ENCODE measurements around the gene SPACA9. TPM values are rescaled to one million over a fixed set of nuclear protein-coding genes. Genes with fewer than 3 reads are reported as not detected.

Gene SPACA9
- total RNA-seq, 2 donors from 2014 or later = 5.7 to 16.5 TPM

DNA sequence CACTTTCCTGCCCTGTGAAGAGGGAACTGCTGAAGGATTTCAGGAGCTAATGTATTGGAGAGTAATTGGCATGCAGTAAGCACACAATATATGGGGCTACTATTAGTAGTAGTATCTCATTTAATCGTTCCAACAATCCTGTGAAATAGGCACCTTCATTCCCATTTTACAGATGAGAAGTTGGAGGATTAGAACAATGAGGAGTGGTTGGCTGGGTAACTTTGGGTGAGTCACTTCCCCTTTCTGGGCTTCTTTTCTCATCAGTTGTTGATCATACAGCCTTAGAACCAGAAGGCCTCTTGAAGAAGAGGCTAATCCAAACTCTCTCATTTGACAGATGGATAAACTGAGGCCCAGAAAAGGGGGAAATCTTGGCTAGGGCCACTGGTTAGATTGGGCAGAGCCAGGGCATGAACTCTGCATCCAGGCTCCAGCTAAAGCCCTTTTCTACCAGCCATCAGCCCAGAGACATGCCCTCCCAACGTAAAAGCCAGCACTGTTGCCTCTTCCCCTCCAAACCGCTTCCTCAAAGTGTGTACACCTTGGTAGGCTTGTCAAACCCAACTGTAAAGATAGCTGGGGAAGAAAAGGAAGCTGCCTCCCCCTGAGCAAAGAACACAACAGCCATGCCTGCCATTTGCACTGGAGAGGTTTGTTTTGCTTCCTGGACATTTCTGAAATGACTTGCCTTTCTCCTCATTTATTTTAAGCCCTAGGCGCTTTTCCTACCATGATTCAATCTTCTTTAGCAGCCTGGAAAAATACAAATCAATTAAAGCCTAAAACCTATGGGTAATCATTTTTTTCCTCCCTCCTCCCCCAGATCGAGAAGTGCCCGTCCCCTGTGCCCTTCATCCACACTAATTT is 992 bp downstream of the SPACA9 start:
- Histone ChIP-seq H3K4me1 (replicated peaks) (no peaks in the 10 kb centered on the region), H3K4me3 (peak overlapping the region in 1 of 2 donors; percentile 87), H3K36me3 (no peaks in the 10 kb centered on the region), H3K9me3 (no peaks in the 10 kb centered on the region), H3K27ac (peak overlapping the region in 1 of 2 donors; percentile 80), H3K27me3 (replicated peaks; ENCODE audit: insufficient read depth) (no peaks in the 10 kb centered on the region)
- intact Hi-C loops (cut with DNase I) = loop anchor here (10.0 kb wide), 2 partner anchors 65 to 205 kb away; partner anchors contain the start of genes GTF3C4 and TSC1
- WGBS = 87% methylated on average over 6 of the region's 6 CpGs
- TF ChIP-seq POLR2AphosphoS5 (IDR thresholded peaks at IDR 0.05) = no peak
- TF ChIP-seq POLR2A (IDR thresholded peaks at IDR 0.05) = no peak
- TF ChIP-seq, protein P1, sequence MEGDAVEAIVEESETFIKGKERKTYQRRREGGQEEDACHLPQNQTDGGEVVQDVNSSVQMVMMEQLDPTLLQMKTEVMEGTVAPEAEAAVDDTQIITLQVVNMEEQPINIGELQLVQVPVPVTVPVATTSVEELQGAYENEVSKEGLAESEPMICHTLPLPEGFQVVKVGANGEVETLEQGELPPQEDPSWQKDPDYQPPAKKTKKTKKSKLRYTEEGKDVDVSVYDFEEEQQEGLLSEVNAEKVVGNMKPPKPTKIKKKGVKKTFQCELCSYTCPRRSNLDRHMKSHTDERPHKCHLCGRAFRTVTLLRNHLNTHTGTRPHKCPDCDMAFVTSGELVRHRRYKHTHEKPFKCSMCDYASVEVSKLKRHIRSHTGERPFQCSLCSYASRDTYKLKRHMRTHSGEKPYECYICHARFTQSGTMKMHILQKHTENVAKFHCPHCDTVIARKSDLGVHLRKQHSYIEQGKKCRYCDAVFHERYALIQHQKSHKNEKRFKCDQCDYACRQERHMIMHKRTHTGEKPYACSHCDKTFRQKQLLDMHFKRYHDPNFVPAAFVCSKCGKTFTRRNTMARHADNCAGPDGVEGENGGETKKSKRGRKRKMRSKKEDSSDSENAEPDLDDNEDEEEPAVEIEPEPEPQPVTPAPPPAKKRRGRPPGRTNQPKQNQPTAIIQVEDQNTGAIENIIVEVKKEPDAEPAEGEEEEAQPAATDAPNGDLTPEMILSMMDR (IDR thresholded peaks at IDR 0.05) = no peak
- no peak for DNase-seq (ENCODE audit: low spot score)

GRCh38 chr9:132880324-132880661 is 1.6 kb downstream of the SPACA9 start:
- no peak overlapping the region for H3K27ac ChIP-seq
- DNase-seq (ENCODE audit: low spot score) = no peak
- no peaks in the 10 kb centered on the region for H3K27me3 ChIP-seq (replicated peaks; ENCODE audit: insufficient read depth)
- TF ChIP-seq, protein P1 (IDR thresholded peaks at IDR 0.05) = no peak
- TF ChIP-seq POLR2A (IDR thresholded peaks at IDR 0.05) = no peak
- TF ChIP-seq POLR2AphosphoS5 (IDR thresholded peaks at IDR 0.05) = no peak
- intact Hi-C loops (cut with DNase I) = no loop called here
- H3K9me3 ChIP-seq = no peaks in the 10 kb centered on the region
- H3K4me3 ChIP-seq = no peak overlapping the region
- no peaks in the 10 kb centered on the region for H3K4me1 ChIP-seq (replicated peaks)
- H3K36me3 ChIP-seq = no peaks in the 10 kb centered on the region
- WGBS = 83% methylated on average over 7 of the region's 7 CpGs

GRCh38 chr9:132881826-132882225 is 3.1 kb downstream of the SPACA9 start:
- no peak for DNase-seq (ENCODE audit: low spot score)
- H3K4me1 ChIP-seq (replicated peaks) = no peaks in the 10 kb centered on the region
- intact Hi-C loops (cut with DNase I) = no loop called here
- no peak overlapping the region for H3K4me3 ChIP-seq
- no peaks in the 10 kb centered on the region for H3K27me3 ChIP-seq (replicated peaks; ENCODE audit: insufficient read depth)
- no peak overlapping the region for H3K27ac ChIP-seq
- TF ChIP-seq, protein P1 (IDR thresholded peaks at IDR 0.05) = no peak
- no peak for TF ChIP-seq POLR2AphosphoS5 (IDR thresholded peaks at IDR 0.05)
- TF ChIP-seq POLR2A (IDR thresholded peaks at IDR 0.05) = no peak
- WGBS = 79% methylated on average over 6 of the region's 6 CpGs
- H3K36me3 ChIP-seq = no peaks in the 10 kb centered on the region
- no peaks in the 10 kb centered on the region for H3K9me3 ChIP-seq

GRCh38 chr9:132882616-132883015 is 3.9 kb downstream of the SPACA9 start:
- H3K27me3 ChIP-seq (replicated peaks; ENCODE audit: insufficient read depth) = no peaks in the 10 kb centered on the region
- no peak overlapping the region for H3K4me3 ChIP-seq
- 76% methylated on average over 6 of the region's 6 CpGs for WGBS
- no peaks in the 10 kb centered on the region for H3K36me3 ChIP-seq
- no peak for TF ChIP-seq POLR2AphosphoS5 (IDR thresholded peaks at IDR 0.05)
- TF ChIP-seq POLR2A (IDR thresholded peaks at IDR 0.05) = no peak
- TF ChIP-seq, protein P1 (IDR thresholded peaks at IDR 0.05) = no peak
- intact Hi-C loops (cut with DNase I) = no loop called here
- DNase-seq (ENCODE audit: low spot score) = no peak
- no peaks in the 10 kb centered on the region for H3K9me3 ChIP-seq
- H3K27ac ChIP-seq = no peak overlapping the region
- no peaks in the 10 kb centered on the region for H3K4me1 ChIP-seq (replicated peaks)

Measured in prostate gland (tissue), 2 donors.